B cell (primary cell): ENCODE results near the gene TXK. TPM values are rescaled to one million over a fixed set of nuclear protein-coding genes. Genes with fewer than 3 reads are reported as not detected.

Source experiments
- ATAC-seq: fragments of 200-7000 bp; cut with Tn5 transposase; one replicate; pipeline ENCODE4 v1.10.0; 2021; ENCODE audit warnings: low read depth, mild to moderate bottlenecking, moderate number of reproducible peaks, moderate library complexity
- CTCF ChIA-PET: fragments of 350-600 bp; sonication (Branson Sonifier 250); formaldehyde crosslinking; loops from one replicate; lab custom pipeline; 2021; ENCODE audit warnings: antibody characterized with exemption, inconsistent platforms; lab: Charles Lee
- POLR2A ChIA-PET: fragments of 350-600 bp; sonication (Branson Sonifier 250); formaldehyde crosslinking; loops from one replicate; lab custom pipeline; 2021; ENCODE audit warnings: antibody characterized with exemption; lab: Charles Lee
- DNase-seq: peaks from one replicate; pipeline ENCODE4 v3.0.0; 2013
- H2AFZ ChIP-seq: 2 replicates; pipeline ENCODE4 v1.6.1; 2012; ENCODE audit warnings: mild to moderate bottlenecking, low read depth, low read length; ENCODE audit not compliant: insufficient read depth, poor library complexity, severe bottlenecking
- H3K27ac ChIP-seq, 2 donors: 1 replicate in 1 of 2; 2 replicates in 1 of 2; pipeline ENCODE4 v1.5.1; 2012 to 2013; ENCODE audit warnings: low read length in 2 of 2, mild to moderate bottlenecking in 2 of 2, moderate library complexity in 1 of 2
- H3K27me3 ChIP-seq, 4 experiments: fragments of 200-600 bp in 1 of 4; sonication (generic) in 1 of 4; replicated peaks in 1 of 4; 1 replicate in 2 of 4; 2 replicates in 2 of 4; pipeline versions ENCODE4 v1.6.1 to v1.7.0; 2013 to 2016; ENCODE audit warnings: low read length in 3 of 4, mild to moderate bottlenecking in 2 of 4, mixed read lengths in 1 of 4, moderate library complexity in 1 of 4; ENCODE audit not compliant: insufficient read depth in 4 of 4, control insufficient read depth in 3 of 4; ENCODE audit errors: control extremely low read depth in 1 of 4
- H3K36me3 ChIP-seq, 2 experiments: replicated peaks in 1 of 2; 1 replicate in 1 of 2; 2 replicates in 1 of 2; pipeline versions ENCODE4 v1.6.1 to v1.7.1; 2013; ENCODE audit warnings: low read length in 1 of 2; ENCODE audit not compliant: insufficient read depth in 2 of 2, control insufficient read depth in 1 of 2; ENCODE audit errors: control extremely low read depth in 1 of 2, extremely low read depth in 1 of 2
- H3K4me1 ChIP-seq, 2 donors: fragments of 200-600 bp in 1 of 2; sonication (generic) in 1 of 2; 1 replicate in 1 of 2; 2 replicates in 1 of 2; pipeline versions ENCODE4 v1.5.1 to v1.6.1; 2013 to 2017; ENCODE audit warnings: low read length in 2 of 2; ENCODE audit not compliant: control insufficient read depth in 2 of 2, insufficient read depth in 2 of 2
- H3K4me2 ChIP-seq: replicated peaks from 2 replicates; pipeline ENCODE3; 2012; ENCODE audit warnings: mild to moderate bottlenecking, low read depth, low read length; ENCODE audit not compliant: poor library complexity, severe bottlenecking
- H3K4me3 ChIP-seq, 5 experiments: fragments of 200-600 bp in 1 of 5; sonication (generic) in 1 of 5; 1 replicate in 3 of 5; 2 replicates in 2 of 5; pipeline versions ENCODE4 v1.5.1 to v1.7.0; 2011 to 2016; ENCODE audit warnings: low read length in 4 of 5, mild to moderate bottlenecking in 4 of 5, low read depth in 2 of 5, control low read depth in 1 of 5, moderate library complexity in 1 of 5; ENCODE audit not compliant: insufficient read depth in 1 of 5; ENCODE audit errors: control extremely low read depth in 1 of 5, extremely low read depth in 1 of 5
- H3K79me2 ChIP-seq: fragments of 200-600 bp; sonication (generic); one replicate; pipeline ENCODE4 v1.6.0; 2016; ENCODE audit warnings: low read length; ENCODE audit not compliant: control insufficient read depth, insufficient read depth
- H3K9ac ChIP-seq: fragments of 200-600 bp; sonication (generic); 2 replicates; pipeline ENCODE4 v1.6.1; 2017; ENCODE audit warnings: mild to moderate bottlenecking, low read length, moderate library complexity
- H3K9me3 ChIP-seq, 3 donors: one replicate each; pipeline versions ENCODE4 v1.6.1 to v1.7.1; 2013; ENCODE audit warnings: low read length in 2 of 3; ENCODE audit not compliant: control insufficient read depth in 2 of 3, insufficient read depth in 1 of 3; ENCODE audit errors: control extremely low read depth in 1 of 3
- H4K20me1 ChIP-seq: 2 replicates; pipeline ENCODE4 v1.6.0; 2012; ENCODE audit warnings: mild to moderate bottlenecking, low read length; ENCODE audit not compliant: insufficient read depth, control insufficient read depth, poor library complexity, severe bottlenecking
- H3K27ac Mint-ChIP-seq: one replicate; pipeline ENCODE4 v1.8.0; 2021; ENCODE audit warnings: mixed read lengths
- H3K27me3 Mint-ChIP-seq: one replicate; pipeline ENCODE4 v1.8.0; 2021; ENCODE audit warnings: mixed read lengths
- H3K4me1 Mint-ChIP-seq: one replicate; pipeline ENCODE4 v1.8.0; 2021; ENCODE audit warnings: mixed read lengths
- H3K4me3 Mint-ChIP-seq: one replicate; pipeline ENCODE4 v1.8.0; 2021; ENCODE audit warnings: mixed read lengths
- H3K9me3 Mint-ChIP-seq: one replicate; pipeline ENCODE4 v1.8.0; 2022; ENCODE audit warnings: mixed read lengths; ENCODE audit not compliant: insufficient read depth
- EZH2 ChIP-seq: IDR thresholded peaks from 2 replicates; pipeline ENCODE4 v1.6.1; 2012; ENCODE audit warnings: borderline replicate concordance, low read depth, mild to moderate bottlenecking, moderate library complexity, low read length; ENCODE audit not compliant: insufficient read depth, poor library complexity, severe bottlenecking
- WGBS: methylation state at CpG from one replicate; pipeline ENCODE4 v1.1.5; 2013; ENCODE audit warnings: missing lambda C conversion rate; ENCODE audit not compliant: insufficient coverage; 5-methylcytosine and 5-hydroxymethylcytosine counted together
- intact Hi-C: fragments of 100-400 bp; cut with micrococcal nuclease; formaldehyde crosslinking; loops from one replicate; pipeline ENCODE4 v1.10.0; 2022
- polyA plus RNA-seq: library from polyadenylated mRNA; depleted of rRNA; stranded (reverse); fragments of >200 nt; gene quantifications from 2 replicates; pipeline ENCODE4 v1.2.3, GENCODE V29; 2012
- total RNA-seq, 2 donors: library from RNA; stranded (reverse); fragments of 120-200 nt in 1 of 2; gene quantifications; 1 replicate in 1 of 2; 2 replicates in 1 of 2; pipeline versions ENCODE4 v1.2.3 to v1.2.4, GENCODE V29; 2013 to 2022
- TF ChIP-seq, protein P1 (sequence below): fragments of 200-600 bp; IDR thresholded peaks from one replicate; pipeline ENCODE4 v1.8.0; 2022; ENCODE audit warnings: antibody characterized with exemption, mild to moderate bottlenecking

The TXK gene
- total and polyA plus RNA-seq, 2 donors (not counting 1 experiment from before 2014, with no cell fraction given): 0.79 to 1.1 TPM

DNA sequence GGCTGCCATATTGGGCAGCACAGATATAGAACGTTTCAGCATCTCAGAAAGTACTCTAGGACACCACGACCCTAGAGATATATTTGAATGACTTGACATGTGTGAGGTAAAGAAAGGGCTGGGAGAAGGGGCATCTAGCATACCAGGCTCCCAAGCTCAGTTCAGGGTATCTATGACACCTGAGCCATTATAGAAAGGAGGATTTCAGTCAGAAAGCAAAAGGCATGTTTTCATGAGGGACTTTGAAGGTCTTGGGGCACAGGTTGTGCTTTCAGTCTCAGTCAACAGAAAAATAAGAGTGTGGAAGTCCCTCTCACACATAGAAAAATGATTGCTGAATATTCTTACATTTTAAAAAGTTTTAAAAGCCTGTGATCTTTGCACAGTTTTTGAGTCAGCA lies 65.9 kb downstream of the TXK start:
- Histone ChIP-seq H3K27ac (no peak overlapping the region), H3K4me3 (no peak overlapping the region), H3K27me3 (no peaks in the 10 kb centered on the region), H3K4me1 (no peaks in the 10 kb centered on the region), H2AFZ (no peak overlapping the region), H3K79me2 (no peaks in the 10 kb centered on the region), H3K36me3 (no peaks in the 10 kb centered on the region), H3K4me2 (no peak overlapping the region), H3K9me3 (no peaks in the 10 kb centered on the region), H3K9ac (no peak overlapping the region), H4K20me1 (no peaks in the 10 kb centered on the region)
- no peak overlapping the region for H3K4me3 Mint-ChIP-seq
- H3K4me1 Mint-ChIP-seq: no peaks in the 10 kb centered on the region
- ChIA-PET POLR2A (no interaction called here), CTCF (interaction anchor here (1.3 kb wide), 1 partner anchor 18 kb away, joined by 4 read pairs; no protein-coding TSS in a partner anchor)
- no peaks in the 10 kb centered on the region for H3K27me3 Mint-ChIP-seq
- no CpG with 5 or more reads among the region's 2 CpGs for WGBS
- intact Hi-C loops: no loop called here
- TF ChIP-seq EZH2: no peak
- TF ChIP-seq, protein P1, sequence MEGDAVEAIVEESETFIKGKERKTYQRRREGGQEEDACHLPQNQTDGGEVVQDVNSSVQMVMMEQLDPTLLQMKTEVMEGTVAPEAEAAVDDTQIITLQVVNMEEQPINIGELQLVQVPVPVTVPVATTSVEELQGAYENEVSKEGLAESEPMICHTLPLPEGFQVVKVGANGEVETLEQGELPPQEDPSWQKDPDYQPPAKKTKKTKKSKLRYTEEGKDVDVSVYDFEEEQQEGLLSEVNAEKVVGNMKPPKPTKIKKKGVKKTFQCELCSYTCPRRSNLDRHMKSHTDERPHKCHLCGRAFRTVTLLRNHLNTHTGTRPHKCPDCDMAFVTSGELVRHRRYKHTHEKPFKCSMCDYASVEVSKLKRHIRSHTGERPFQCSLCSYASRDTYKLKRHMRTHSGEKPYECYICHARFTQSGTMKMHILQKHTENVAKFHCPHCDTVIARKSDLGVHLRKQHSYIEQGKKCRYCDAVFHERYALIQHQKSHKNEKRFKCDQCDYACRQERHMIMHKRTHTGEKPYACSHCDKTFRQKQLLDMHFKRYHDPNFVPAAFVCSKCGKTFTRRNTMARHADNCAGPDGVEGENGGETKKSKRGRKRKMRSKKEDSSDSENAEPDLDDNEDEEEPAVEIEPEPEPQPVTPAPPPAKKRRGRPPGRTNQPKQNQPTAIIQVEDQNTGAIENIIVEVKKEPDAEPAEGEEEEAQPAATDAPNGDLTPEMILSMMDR: no peak
- no peaks in the 10 kb centered on the region for H3K9me3 Mint-ChIP-seq
- ATAC-seq (no peak), DNase-seq (no peak)
- no peak overlapping the region for H3K27ac Mint-ChIP-seq

DNA sequence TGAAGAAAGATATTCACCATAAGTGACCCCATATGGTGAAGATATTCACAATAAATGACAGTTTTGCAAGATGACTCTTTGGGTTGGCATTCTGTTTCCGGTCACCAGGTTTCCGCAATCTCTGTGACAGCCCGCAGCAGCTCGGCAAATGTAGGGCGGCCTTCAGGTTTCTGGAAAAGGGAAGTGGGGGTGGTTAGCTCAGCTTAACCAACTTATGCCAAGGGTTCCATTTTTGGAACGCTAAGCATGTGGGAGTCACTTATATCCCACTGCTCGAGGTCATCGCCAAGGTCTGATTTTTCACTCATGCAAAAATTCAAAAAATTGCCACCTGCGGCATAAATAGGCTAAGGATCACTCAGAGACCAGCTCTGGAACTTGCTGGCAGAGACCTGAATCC lies 66.5 kb downstream of the TXK start:
- DNase-seq (no peak), ATAC-seq (no peak)
- Histone ChIP-seq H3K9ac (no peak overlapping the region), H3K79me2 (no peaks in the 10 kb centered on the region), H3K9me3 (no peaks in the 10 kb centered on the region), H3K4me2 (no peak overlapping the region), H3K27me3 (no peaks in the 10 kb centered on the region), H3K36me3 (no peaks in the 10 kb centered on the region), H3K27ac (no peak overlapping the region), H4K20me1 (no peaks in the 10 kb centered on the region), H2AFZ (no peak overlapping the region), H3K4me3 (no peak overlapping the region), H3K4me1 (no peaks in the 10 kb centered on the region)
- H3K27ac Mint-ChIP-seq: no peak overlapping the region
- ChIA-PET CTCF (no interaction called here), POLR2A (no interaction called here)
- intact Hi-C loops: no loop called here
- WGBS: 97% methylated on average over 8 of the region's 9 CpGs
- no peak for TF ChIP-seq EZH2
- TF ChIP-seq, protein P1: no peak
- H3K4me3 Mint-ChIP-seq: no peak overlapping the region
- H3K4me1 Mint-ChIP-seq: no peaks in the 10 kb centered on the region
- H3K27me3 Mint-ChIP-seq: no peaks in the 10 kb centered on the region
- H3K9me3 Mint-ChIP-seq: no peaks in the 10 kb centered on the region
